Measurements from ENCODE around the gene HOXD8.

The HOXD8 gene

GRCh38 chr2:176110415-176111308, 18.8 kb upstream of the HOXD8 start (continued):
- TF ChIP-seq ZNF280D (tag by site-specific recombination; IDR thresholded peaks at IDR 0.05): no peak
- TF ChIP-seq KLF17 (tag by site-specific recombination; IDR thresholded peaks at IDR 0.05): no peak
- TF ChIP-seq ZNF658 (tag by site-specific recombination; IDR thresholded peaks at IDR 0.05): no peak
- TF ChIP-seq ZNF548 (tag by site-specific recombination; IDR thresholded peaks at IDR 0.05): no peak
- no peak for TF ChIP-seq ZNF324 (tag by site-specific recombination; IDR thresholded peaks at IDR 0.05)
- no peak for TF ChIP-seq IKZF3 (tag by site-specific recombination; IDR thresholded peaks at IDR 0.05)

- H3K36me3 ChIP-seq (ENCODE audit: control insufficient read depth in 2 of 2, insufficient read depth in 1 of 2, low read length in 2 of 2): peaks cover 21 to 76% of the 10 kb centered on the region in 2 experiments
- ChIA-PET POLR2A (interaction anchor here (0.8 kb wide), 1 partner anchor 75 kb away, joined by 3 read pairs; no protein-coding TSS in a partner anchor), CTCF (interaction anchor here (0.6 to 2.7 kb wide), 11 partner anchors 9 to 1037 kb away, joined by 3 to 19 read pairs (median 4); partner anchors contain the start of gene HOXD9)
- no peak overlapping the region for H3K27ac ChIP-seq (ENCODE audit: extremely low read depth, low read depth, low read length)
- H3K4me3 ChIP-seq (ENCODE audit: low read depth, low read length): no peak overlapping the region
- TF ChIP-seq CTCF (tag by site-specific recombination; IDR thresholded peaks at IDR 0.05): peak; percentile 76
- TF ChIP-seq ZNF248 (tag by site-specific recombination; IDR thresholded peaks at IDR 0.05): no peak
- 0 out of 2 replicates have a peak, but pooled peaks cover 2% of the 10 kb centered on the region for H3K4me1 ChIP-seq (ENCODE audit: control insufficient read depth, insufficient read depth, low read length)
- H3K9me3 ChIP-seq (ENCODE audit: control insufficient read depth, insufficient read depth, low read depth, low read length): no peaks in the 10 kb centered on the region
Observed at GRCh38 chr2:176111309-176111663, 18.2 kb upstream of the HOXD8 start.

GRCh38 chr2:176111846-176112374, 17.6 kb upstream of the HOXD8 start:
- Histone ChIP-seq H3K27ac (ENCODE audit: extremely low read depth, low read depth, low read length) (no peak overlapping the region), H3K9me3 (ENCODE audit: control insufficient read depth, insufficient read depth, low read depth, low read length) (no peaks in the 10 kb centered on the region), H3K36me3 (ENCODE audit: control insufficient read depth in 2 of 2, insufficient read depth in 1 of 2, low read length in 2 of 2) (peaks cover 21 to 82% of the 10 kb centered on the region in 2 experiments), H3K4me3 (ENCODE audit: low read depth, low read length) (no peak overlapping the region), H3K4me1 (ENCODE audit: control insufficient read depth, insufficient read depth, low read length) (0 out of 2 replicates have a peak, but pooled peaks cover 2% of the 10 kb centered on the region)
- ChIA-PET CTCF (interaction anchor here (0.6 to 2.7 kb wide), 6 partner anchors 8 to 1031 kb away, joined by 3 to 13 read pairs (median 4); partner anchors contain the start of gene HOXD9), POLR2A (no interaction called here)
- no peak for TF ChIP-seq ZNF707 (tag by site-specific recombination; IDR thresholded peaks at IDR 0.05)
- no peak for TF ChIP-seq ZBTB49 (tag by site-specific recombination; IDR thresholded peaks at IDR 0.05; ENCODE audit: low read depth)
